ENCODE measurements around the gene MGMT.

The MGMT gene

DNA sequence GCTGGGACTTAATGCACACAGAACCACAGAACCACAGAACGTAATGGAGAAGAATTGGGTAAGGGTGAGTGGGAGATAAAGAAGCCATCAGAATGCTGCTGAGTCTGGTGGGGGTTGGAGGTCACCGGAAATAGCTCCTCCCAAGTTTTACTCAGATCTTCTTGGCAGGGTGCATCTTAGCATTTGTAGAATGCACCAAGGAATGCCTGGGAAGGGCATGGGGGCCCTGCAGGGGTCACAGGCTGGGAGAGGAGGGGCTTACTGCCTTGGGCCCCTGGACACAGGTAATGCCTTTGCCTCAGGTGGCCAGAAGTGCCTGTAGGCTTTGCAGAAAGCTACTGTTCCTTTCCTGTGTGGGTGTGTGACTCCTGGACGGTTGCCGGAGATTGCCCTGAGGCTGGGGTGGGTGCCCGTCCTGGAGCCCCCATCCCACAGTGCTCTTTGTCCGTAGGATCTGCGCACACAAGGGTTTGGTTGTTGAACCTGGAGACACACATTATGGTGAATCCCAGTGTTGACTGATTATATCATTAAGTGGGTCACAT lies 55.1 kb downstream of the MGMT start:
- no peak for DNase-seq

DNA sequence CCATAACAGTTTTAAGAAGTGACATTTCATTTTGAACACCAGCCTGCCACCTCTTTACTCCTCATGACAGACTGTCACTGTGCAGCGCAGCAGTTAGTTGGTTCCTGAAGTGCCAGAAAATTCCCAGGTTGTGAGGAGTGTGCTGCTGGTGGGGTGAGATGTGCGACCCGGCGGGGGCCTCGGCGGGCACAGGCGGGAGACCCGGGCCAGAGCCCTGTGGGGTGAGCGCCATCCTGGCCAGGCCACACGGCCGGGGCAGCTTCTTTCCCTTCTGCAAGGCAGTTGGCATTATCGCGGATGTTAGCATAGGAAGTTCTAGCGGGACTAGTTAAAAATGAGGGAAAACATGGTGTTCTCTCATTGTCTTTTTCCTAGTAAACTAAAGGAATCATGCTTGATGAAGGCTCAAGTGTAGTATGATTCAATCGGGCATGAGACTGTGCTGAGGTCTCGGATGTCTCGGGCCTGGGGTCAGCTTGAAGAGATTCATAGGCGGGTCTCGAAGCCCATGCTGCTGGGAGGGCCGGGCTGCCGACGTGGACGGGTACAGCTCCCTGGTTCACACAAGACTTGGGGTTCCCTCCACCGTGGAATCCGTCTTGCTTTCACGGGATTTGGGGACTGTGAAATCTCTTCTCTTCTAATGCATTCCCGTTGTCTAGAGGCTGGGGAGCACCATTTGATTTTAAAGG lies 56.1 kb downstream of the MGMT start:
- no peak for DNase-seq

DNA sequence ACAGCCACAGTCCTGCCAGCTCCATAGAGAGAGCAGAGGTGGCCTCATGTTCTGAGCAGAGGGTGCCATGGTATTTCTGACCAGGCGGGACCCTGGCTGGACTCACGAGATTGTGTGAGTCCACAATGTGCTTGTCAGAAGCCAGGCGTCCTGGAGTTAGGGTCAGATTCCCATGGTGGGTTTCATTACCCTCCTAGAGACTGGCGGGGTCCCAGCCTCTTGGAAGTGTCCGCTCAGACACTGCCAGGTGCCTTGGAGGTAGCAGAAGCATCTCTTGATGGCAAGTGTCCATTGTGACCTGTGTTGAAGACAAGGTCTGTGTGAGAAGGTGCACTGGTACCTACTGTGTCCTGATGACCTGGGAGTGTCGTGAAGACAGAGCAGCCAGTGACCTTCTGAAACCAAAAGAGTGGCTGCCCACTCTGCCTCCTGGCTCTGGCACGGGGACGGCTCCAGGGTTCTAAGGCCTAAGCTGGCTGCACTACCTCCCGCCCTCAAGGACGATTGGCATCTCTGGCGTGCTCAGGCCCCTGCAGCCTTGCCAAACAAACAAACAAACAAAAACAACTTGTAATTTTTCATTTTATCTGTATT lies 56.8 kb downstream of the MGMT start:
- DNase-seq: no peak

DNA sequence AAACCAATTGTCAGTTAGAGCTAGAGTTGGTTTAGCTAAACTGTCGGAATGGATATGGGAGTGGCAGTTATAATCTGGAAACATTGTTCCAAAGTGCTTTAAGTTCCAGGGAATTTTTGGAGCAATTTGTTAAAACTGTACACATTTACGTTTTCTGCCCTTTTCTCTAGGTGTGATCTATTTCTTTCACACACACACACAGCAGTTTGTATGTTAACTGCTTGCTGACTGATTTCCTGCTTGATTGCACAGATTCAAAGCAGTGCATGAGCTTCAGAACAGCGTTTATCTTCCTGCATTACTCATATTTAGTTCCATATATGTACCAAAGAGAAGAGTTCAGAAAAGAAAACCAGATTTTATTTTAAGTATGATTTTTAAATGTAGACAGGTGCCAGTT lies 57.9 kb downstream of the MGMT start:
- no peak for DNase-seq

DNA sequence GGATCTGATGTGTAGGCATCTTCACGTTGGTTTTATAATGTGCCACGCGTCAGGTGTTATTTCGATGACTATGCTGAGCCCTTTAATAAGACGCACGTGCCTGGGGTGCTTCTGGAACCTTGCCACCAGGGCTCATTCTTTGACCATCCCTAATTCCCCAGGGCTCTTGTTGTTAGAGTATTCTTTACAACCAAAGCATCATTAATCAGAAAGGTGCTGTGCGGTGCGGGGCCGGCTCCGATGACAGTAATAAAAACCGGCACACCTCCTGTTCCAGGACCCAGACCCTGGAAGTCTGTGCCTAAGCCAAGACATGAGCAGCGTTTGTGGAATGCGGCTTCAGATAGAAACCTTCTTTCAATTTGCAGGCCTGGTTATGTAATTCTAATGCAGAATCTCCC lies 58.4 kb downstream of the MGMT start:
- no peak for DNase-seq

DNA sequence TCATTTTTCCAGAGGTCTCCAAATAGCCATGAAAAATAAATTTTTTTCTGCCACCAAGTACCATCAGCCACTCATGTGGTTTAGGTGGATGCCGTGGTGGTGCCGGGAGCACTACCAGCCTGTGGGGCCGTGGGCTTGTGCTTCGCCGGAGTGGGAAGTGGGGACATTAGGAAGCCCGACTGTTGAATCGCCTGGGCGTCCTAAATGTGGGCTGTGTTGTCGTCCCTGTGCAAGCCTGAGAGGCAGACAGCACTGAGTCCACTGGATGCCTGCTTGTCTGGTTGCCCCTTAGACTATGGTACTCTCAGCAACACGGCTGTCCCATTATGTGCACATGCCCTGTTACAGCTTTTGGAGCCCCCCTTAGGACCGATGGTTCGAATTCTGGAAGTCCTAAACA lies 59.9 kb downstream of the MGMT start:
- no peak for DNase-seq

DNA sequence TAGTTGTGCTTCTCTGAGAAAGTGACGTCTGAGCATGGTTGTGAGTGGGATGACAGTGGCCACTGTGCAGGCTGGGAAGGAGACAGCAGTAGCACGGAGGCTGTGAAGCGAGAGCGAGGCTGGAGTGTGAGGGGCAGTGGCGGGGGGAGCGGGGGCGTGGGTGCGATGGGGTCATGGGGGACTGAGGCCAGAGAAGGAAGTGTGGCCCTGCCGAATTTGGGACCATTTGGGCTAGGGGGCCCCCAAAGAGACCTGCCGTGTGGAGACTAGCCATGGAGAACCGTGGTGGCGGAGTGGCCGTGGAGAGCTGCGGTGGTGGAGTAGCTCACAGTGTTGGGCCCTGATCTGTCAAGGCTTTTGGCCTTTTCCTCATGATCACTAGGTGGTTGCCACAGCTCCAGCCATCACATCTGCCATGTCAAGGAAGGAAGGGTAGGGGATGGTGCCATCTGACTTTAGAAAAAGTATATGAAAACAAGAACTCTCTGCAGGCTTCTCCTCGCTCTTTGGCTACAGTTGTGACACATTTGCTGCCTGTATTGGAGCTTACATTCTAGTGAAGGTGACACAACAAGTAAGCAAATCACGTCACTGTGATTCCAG lies 61.4 kb downstream of the MGMT start:
- DNase-seq: no peak

DNA sequence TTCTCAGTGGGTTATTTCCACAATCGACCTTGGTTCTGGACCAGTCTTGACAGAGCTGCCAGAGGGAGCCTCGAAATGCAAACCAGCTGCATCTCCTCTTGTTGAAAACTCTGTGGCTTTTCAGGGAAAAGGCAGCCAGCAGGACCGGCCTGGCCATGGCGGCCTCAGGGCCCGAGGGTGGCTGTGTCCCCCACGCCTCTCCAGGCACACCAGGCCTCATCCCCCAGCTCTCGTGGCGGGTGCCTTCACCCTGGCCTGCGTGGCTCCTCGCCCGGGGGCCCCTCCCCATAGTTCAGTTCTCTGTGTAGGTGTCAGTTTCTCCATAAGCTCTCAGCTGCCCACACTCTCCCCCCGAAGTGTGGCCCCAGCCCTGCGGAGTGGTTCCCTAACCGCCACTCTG lies 63.5 kb downstream of the MGMT start:
- DNase-seq: no peak

DNA sequence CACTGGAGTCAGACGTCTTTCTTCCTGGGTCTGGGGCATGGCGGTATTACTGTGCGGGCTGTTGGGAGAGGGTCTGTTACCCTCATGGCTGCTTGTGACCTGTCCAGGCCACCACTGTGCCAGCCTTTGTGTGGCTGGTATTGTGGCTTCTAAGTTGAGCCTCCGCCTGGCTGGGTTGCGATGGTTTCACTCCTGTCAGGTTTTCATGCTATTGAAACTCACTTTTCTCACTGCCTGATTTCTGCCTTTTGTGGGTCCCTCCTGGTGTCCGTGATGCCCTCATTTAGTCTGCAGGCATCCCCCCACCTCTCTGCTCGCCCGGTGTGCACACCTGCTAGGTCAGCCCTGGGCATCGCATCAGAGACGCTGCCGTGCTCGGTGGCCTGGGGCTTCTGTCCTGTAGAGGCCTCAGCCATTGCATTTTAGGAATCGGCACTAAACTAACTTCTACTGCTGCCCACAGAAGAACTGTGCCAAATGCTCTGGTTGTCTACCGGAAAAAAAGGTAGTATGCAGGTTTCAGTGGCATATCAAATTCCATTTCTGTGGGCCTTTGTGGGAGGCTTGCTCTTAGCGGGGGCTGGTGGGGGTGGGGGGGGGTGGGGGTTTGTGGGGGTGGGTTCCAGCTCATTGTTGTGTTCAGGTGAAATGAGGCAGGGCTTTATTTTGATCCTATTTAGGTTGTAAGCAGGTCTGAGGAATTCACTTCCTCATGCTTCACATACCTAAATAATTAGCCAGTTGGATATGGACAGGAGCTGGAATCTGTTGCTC lies 64.3 kb downstream of the MGMT start:
- no peak for DNase-seq

DNA sequence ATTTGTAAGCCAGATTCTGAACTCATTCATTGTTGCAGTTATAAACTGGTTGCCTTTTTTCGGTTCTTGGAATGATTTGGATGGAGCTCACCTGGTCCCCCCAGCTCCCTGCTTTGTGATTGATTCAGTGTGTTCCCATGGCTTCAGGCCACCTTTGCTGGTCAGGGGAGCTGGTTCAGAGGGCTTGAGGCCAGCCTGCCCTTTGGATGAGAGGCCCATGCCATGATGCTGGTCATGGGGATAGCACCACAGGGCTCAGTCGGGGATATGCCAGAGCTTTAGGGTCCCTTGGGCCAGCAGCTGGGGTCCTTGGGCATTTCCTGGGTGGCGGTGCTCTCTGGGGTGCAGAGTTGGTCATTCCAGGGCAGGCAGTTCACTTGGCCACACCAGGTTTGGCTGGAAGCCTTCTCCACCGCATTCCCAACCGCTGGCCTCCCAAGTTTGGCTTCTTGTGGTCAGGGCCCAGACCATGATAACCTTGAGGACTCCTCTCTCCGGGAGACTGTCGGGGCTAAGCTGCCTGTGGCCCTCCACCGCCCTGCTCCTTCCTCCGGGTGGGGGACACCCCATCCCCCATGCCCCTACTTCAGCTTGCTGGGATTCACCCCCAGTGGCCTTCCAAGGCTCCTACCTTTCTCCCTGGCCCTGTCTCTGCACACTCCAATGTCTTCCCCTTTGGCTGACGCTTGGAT lies 65.1 kb downstream of the MGMT start:
- no peak for DNase-seq

DNA sequence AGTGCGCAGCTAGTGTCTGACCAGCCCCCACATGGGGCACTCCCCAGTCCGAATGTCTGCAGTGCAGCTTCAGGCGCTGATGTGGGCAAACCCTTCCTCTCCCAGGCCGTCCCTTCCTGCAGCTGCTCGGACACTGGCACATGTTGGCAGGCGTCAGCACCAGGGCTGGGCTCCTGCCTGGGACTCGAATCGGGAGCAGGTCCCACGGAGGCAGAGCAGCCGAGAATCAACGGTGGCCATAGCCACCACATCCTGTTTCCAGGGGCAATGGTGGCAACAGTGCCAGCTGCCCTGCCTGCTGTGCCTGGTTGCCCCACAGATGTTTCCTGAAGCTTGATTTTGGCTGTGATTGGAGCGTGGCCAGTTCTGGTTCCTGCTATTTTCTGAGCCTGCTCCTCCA lies 65.8 kb downstream of the MGMT start:
- DNase-seq: no peak

DNA sequence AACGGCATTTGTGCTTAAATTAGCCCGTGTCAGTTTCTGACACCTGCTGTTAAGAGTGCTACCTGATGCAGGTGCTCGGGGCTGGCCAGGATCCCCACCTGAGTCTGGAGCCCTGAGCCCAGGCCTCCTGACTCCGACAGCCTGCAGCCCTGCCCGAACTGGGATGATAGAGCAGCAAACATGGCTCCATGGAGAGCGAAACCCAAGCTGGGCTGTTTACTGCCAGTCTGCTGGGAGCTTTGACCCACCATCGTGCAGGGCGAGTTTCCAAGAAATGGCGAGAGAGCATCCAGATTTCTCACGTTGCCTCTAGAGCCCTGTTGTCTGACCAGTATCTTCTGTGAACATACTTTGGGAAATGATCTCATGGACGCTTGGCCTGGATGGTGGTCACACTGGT lies 66.2 kb downstream of the MGMT start:
- DNase-seq: no peak

DNA sequence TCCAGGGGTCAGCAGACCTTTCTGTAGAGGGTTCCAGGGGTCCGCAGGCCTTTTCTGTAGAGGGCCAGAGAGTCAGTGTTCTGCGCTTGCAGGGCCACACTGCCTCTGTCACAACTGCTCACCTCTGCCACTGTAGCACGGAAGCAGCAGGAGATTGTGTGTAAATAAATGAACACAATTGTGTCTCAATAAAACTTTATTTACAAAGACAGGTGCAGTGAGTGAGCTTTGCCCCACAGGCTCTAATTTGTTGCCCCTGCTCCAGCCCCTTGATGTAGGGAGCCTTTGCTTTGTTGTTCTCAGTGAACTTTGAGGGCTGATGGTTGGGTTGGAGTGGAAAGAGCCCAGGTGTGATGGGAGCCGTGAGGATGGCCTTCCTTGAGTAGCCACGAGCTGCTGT lies 67.8 kb downstream of the MGMT start:
- no peak for DNase-seq

DNA sequence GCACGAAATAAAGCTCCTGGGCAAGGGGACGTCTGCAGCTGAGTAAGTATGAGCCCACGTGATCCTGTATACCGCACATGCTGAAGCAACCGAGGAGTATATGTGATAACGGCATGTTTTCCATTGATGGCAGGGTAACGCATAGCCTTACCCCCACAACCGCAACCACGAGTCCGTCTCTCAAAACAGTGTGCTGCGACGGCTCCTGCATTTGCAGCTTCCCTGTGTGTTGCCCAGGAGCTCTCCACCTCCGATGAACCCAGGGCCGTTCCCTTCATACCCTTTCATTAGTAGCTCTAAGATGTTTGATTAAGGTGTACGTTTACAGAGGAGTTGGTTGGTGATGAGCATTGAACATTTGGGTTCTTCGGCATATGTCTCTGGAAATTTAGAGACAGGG lies 69.3 kb downstream of the MGMT start:
- no peak for DNase-seq

DNA sequence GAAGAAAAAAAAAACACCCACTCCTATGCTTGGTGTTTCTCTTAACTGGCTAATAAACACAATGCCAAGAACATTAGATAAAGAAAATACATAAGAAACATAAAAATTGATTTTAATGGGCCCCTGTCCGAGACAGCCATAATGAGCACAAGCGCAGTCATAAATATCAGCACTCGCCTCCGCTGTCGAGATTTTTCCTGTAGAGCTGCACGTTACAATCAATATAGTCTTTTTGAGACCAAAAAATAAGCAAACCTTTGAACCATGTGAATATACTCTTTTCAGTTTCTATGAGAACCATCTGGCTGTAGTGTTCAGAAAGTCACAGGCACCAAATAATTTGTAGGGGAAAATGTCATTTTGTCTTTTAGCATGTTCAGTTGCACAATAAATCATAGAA lies 70.1 kb downstream of the MGMT start:
- no peak for DNase-seq

DNA sequence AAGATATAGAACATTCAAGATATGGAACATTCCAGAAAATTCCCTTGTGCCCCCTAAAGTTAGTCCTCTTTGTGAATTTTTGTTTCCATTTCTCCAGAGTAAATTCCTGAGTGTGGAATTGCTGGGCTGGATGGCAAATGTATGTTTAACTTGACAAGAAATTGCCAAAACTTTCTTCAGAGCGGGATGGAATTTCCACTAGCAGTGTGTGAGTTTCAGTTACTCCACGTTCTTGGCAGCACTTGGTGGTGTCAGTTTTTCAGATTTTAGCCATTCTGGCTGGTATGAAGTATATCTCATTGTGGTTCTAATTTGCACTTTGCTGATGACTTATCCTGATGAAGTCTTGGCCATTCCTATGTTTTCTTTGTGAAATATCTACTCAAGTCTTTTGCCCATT lies 71.2 kb downstream of the MGMT start:
- DNase-seq: no peak

DNA sequence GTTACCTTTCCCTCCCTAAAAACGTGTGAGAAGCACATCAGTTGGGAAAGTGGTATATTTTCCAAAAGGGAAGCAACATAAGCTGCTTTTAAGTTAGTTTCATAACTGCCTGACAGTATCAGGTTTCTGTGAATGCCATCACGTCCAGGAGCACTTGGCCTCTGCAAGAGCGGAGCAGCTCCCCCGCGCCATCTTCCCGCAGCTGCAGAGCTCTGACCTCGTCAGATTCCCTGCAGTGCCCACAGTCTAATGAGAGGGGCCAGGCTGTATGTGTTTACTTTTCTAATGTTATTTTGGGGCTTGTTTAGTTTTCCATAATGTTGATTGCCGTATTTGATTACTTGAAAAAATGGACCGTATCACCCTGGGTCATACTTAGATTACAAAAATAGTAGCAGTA lies 74.2 kb downstream of the MGMT start:
- no peak for DNase-seq

DNA sequence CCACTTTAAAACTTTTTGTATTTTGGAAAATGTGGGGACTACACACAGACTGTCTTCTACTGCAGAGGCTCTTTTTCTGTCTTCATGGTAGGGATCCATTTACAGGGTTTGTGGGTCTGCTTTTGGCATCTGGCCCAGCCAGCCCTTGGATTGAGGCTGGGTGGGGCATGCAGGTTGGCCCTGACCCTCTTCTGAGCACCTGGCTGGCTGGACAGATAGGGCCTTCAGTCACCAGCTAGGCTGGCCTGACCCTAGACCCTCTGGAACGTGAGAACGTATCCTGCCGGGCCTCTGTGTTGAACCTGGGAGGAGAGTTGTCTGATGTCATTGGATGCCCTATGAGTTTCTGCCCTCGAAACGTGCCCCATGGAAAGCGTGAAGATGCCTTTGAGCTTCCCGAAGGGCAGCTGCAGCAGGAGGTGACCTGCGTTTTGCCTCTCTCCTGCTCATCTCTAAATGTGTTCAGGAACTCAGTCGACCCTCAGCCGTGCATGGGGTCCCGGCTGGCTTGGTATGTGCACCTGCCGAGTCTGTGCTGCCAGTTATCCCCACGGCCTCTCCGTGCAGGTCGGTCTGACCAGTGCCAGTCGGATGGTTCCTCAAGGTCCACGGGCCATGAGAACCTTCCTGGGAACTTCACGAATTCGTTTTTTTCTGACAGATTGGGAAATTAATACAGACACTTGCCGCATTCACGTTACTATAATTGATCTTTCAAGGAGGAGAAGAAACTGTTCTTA lies 74.9 kb downstream of the MGMT start:
- no peak for DNase-seq

DNA sequence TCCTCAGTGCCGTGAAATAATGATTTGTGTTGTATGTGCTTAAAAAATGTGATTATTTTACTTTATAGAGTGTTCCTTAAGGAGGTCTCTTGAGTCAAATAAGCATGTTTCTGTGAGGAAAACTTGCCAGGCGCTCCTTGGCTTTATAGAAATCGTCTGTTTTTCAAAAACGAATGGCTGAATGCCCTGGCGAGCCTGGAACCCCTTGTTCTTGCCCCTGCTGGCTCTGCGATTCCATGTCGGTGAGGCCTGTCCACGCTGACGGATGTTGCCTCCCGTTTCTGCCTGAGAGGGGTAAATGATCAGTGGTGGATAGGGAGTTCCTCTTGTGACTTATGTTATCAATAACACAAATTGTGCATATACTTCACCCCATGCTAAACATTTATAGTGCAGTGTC lies 75.5 kb downstream of the MGMT start:
- DNase-seq: no peak

DNA sequence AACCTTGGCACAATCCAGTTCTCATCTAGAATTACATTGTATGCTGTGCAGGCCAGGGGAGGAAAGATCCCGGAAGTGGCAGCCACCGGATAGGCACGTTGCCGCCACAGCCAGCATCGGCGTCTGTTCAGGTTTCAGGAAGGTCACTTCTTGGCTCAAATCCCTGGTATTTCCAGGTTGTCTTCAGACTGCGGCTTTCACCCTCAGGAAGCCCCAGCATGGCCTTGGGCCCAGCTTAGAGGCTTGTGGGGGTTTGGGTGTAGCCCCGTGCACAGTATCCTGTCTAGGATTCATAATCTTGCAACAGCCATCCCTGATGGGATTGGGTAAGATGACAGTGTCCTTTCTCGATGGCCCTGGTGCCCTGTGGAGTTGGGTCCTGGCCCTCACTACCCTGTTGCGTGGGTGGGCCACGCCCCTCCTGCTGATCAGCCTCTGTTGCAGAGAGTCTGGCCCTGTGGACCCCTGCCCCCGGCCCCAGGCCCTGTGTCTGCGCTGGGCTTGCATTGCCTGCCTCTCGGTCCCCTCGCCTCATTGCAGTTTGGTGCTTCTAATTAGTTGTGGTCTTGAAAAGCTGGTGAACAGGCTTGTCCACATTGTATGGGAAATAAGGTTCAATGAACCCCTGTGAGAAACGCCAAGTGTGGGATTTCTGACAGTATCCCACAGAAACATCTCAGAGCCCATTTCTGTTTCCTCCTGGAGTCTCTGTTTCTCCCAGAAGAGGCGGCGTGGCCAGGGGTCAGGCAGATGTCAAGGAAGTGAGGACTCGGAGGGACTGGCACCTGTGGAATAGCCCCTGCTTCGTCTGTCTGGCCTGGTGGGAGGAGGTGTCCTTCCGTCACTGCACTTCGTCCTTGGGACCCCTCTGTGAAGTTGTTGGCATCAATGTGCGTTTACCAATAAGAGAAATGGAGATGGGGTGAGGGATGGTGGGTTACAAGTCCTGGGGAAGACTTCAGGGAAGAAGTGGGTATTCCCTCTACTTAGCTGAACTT lies 77.5 kb downstream of the MGMT start:
- no peak for DNase-seq

DNA sequence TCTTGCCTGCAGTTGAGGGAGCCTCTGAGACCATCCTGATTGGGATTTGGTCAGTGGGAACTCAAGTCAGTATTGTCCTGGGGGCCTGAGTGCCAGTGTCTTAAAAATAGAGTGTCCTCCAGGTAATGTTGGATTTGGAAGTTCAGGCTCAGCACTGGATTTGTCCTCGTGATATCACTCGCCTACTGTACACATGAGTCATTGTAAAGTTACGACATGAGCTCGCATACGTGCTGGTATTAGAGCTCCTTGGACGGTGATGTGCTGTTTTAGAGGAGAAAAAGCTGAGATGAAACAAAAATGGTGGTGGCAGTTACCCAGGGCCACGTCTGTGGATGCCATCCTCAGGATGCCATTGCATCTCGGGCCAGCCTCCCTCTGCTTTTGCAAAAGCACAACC lies 78.2 kb downstream of the MGMT start:
- no peak for DNase-seq

Measured in NCI-H1417 treated with DMSO at 0.1 percent for 48 hours (cell line).